ENCODE measurements around the gene CDC20. TPM values are rescaled to one million over a fixed set of nuclear protein-coding genes. Genes with fewer than 3 reads are reported as not detected.

The CDC20 gene
- total and polyA plus RNA-seq, 2 experiments from 2014 or later, result 207 to 252 TPM

GRCh38 chr1:43367026-43367903 lies 8.5 kb downstream of the CDC20 start:
- peaks cover 21% of the 10 kb centered on the region for H3K4me1 Mint-ChIP-seq
- ATAC-seq, result peak; percentile 48
- H2AFZ ChIP-seq, result 0 out of 2 replicates have a peak overlapping the region, but pooled peaks have one; percentile 56
- no peaks in the 10 kb centered on the region; the same call in 2 of the 3 replicates for H3K9me3 Mint-ChIP-seq
- peak overlapping the region; percentile 48; the same call in 1 of the 2 replicates for H3K27ac ChIP-seq (ENCODE audit: low read depth)
- peaks cover 11% of the 10 kb centered on the region for H4K20me1 ChIP-seq (replicated peaks; ENCODE audit: insufficient read depth)
- peak overlapping the region; percentile 90 for H3K4me3 ChIP-seq
- peaks cover 25% of the 10 kb centered on the region for H3K36me3 Mint-ChIP-seq (ENCODE audit: low read depth)
- H3F3A ChIP-seq (replicated peaks; ENCODE audit: low read depth), result peaks cover 23% of the 10 kb centered on the region
- H3K4me3 Mint-ChIP-seq, result peak overlapping the region; percentile 82
- no peak overlapping the region for H3K27ac Mint-ChIP-seq
- peak; percentile 63 for DNase-seq (ENCODE audit: low spot score)
- H3K27me3 Mint-ChIP-seq (ENCODE audit: insufficient read depth, low read depth, poor library complexity), result peaks cover 6% of the 10 kb centered on the region
- H3K36me3 ChIP-seq (ENCODE audit: insufficient read depth), result peaks cover 7% of the 10 kb centered on the region; the same call in 1 of the 2 replicates
- no peaks in the 10 kb centered on the region for H3K9me2 ChIP-seq (ENCODE audit: insufficient read depth)
- peaks cover 19% of the 10 kb centered on the region for H3K4me1 ChIP-seq (ENCODE audit: insufficient read depth)
- peaks cover 8% of the 10 kb centered on the region for H3K79me2 ChIP-seq (replicated peaks; ENCODE audit: insufficient read depth)
- TF ChIP-seq EZH2phosphoT487 (IDR thresholded peaks at IDR 0.05; ENCODE audit: unreplicated experiment) (no peak), CTCF (conservative IDR thresholded peaks at IDR 0.05; ENCODE audit: low read depth in 2 of 2) (no peak), ZNF114 (CRISPR knock-in tag; IDR thresholded peaks at IDR 0.05) (no peak), CREB1 (CRISPR knock-in tag; IDR thresholded peaks at IDR 0.05; ENCODE audit: low read depth) (no peak), POLR2AphosphoS5 (IDR thresholded peaks at IDR 0.05; ENCODE audit: low read depth) (no peak), REST (IDR thresholded peaks at IDR 0.05; ENCODE audit: unreplicated experiment) (no peak)
- H3K4me2 ChIP-seq, result peak overlapping the region; percentile 94
- H3K27me3 ChIP-seq (ENCODE audit: insufficient read depth), result no peaks in the 10 kb centered on the region

GRCh38 chr1:43367904-43368645 lies 9.3 kb downstream of the CDC20 start, which contains the start of gene ELOVL1:
TSS of gene ELOVL1 (minus strand) at chr1:43368011. CDS start at chr1:43365609, 2,402 bp downstream.
- Histone ChIP-seq H3K4me1 (ENCODE audit: insufficient read depth) (peaks cover 19% of the 10 kb centered on the region), H3K4me2 (peak within 1 kb of the TSS; percentile 94), H3K27ac (ENCODE audit: low read depth) (peak within 1 kb of the TSS; percentile 94), H2AFZ (peak within 1 kb of the TSS; percentile 76; the same call in 1 of the 2 replicates), H3K79me2 (replicated peaks; ENCODE audit: insufficient read depth) (peaks cover 7% of the 10 kb centered on the region), H4K20me1 (replicated peaks; ENCODE audit: insufficient read depth) (peaks cover 4% of the 10 kb centered on the region; the same call in 1 of the 2 replicates), H3K9me2 (ENCODE audit: insufficient read depth) (no peaks in the 10 kb centered on the region), H3F3A (replicated peaks; ENCODE audit: low read depth) (peaks cover 15% of the 10 kb centered on the region), H3K4me3 (peak within 1 kb of the TSS; percentile 90), H3K27me3 (ENCODE audit: insufficient read depth) (no peaks in the 10 kb centered on the region), H3K36me3 (ENCODE audit: insufficient read depth) (0 out of 2 replicates have a peak, but pooled peaks cover 3% of the 10 kb centered on the region)
- peak; percentile 91 for DNase-seq (ENCODE audit: low spot score)
- H3K4me3 Mint-ChIP-seq, result peak within 1 kb of the TSS; percentile 82
- peak; percentile 70 for ATAC-seq
- H3K4me1 Mint-ChIP-seq, result peaks cover 21% of the 10 kb centered on the region
- H3K36me3 Mint-ChIP-seq (ENCODE audit: low read depth), result peaks cover 17% of the 10 kb centered on the region
- H3K27me3 Mint-ChIP-seq (ENCODE audit: insufficient read depth, low read depth, poor library complexity), result peaks cover 6% of the 10 kb centered on the region
- peak within 1 kb of the TSS; percentile 92 for H3K27ac Mint-ChIP-seq
- H3K9me3 Mint-ChIP-seq, result no peaks in the 10 kb centered on the region; the same call in 2 of the 3 replicates
- TF ChIP-seq ZNF114 (CRISPR knock-in tag; IDR thresholded peaks at IDR 0.05) (no peak), JUNB (IDR thresholded peaks at IDR 0.05; ENCODE audit: unreplicated experiment) (no peak), ZNF331 (CRISPR knock-in tag; IDR thresholded peaks at IDR 0.05; ENCODE audit: low read depth) (no peak), EZH2 (IDR thresholded peaks at IDR 0.05; ENCODE audit: low read depth, unreplicated experiment) (no peak), STAT1 (IDR thresholded peaks at IDR 0.05; ENCODE audit: unreplicated experiment) (no peak), POLR2AphosphoS5 (IDR thresholded peaks at IDR 0.05; ENCODE audit: low read depth) (peak; percentile 90)

Data from GM23338 (cell line).